ENCODE results near the gene ITPR2. TPM values are rescaled to one million over a fixed set of nuclear protein-coding genes. Genes with fewer than 3 reads are reported as not detected.
"Not testable (repeated sequence)": the region's sequence is repeated elsewhere in the genome, so short reads cannot be mapped to it uniquely, and the experiment has no call there.

Gene ITPR2
- polyA plus RNA-seq, 10 donors: 3.3 to 5.7 (median 4.1) TPM

DNA sequence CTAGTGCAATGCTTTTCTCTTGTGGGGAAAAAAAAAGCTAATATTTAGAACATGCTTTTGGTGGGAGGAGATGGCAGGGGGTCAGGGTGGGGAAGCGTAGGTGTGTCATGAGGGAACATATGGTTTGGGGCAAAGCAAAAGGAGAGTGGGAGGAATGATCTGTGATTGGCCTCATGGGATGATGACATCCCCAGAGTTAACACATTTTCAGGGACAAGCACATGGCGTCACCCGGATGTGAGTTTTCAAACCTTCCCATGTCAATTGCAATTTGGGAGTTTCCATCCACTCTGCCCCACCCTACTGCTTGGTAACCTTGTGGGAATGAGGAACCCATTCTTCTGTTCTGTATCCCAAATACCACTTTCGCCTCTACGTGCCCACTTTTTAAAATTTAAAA is 473.4 kb downstream of the ITPR2 start:
- DNase-seq: no peak

- DNase-seq: no peak
Observed at GRCh38 chr12:26358651-26359050, 474.3 kb downstream of the ITPR2 start.

DNA sequence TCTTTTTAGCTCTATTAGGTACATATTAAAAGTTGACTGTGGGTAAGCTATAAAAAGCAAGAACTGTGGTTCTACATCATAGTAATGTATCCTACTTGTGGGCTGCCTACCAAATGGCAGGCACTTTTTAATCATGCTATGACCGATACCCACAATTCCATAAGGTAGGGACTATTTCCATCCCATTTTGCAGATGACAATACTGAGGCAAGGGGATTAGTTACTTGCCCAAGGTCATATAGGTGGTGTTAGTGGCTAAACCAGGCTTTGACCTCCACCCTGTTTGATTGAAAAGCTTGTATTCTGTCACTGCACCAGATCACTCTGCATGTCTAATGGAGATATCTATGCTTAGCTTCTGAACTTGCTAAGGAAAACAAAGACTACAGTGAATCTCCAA is 485.7 kb downstream of the ITPR2 start:
- DNase-seq: no peak

DNA sequence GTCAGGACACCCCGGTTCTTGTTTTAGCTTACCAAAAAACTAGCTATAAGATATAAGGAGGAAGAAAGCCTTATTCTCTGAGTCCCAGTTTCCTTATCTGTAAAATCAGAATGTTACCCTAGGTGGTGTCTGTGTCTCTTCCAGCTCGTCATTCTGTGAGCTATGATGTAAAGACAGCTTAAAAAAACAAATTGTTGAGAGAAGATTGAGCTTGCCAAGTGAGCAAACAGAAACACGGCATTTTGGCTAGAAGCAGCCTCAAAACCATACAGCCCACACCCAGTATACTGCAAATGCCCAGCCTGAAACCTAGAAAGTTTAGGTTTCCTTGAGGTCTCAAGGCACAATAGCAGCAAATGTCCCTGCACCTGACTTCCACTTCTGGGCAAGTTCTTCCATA is 486.3 kb downstream of the ITPR2 start:
- DNase-seq: no peak

DNA sequence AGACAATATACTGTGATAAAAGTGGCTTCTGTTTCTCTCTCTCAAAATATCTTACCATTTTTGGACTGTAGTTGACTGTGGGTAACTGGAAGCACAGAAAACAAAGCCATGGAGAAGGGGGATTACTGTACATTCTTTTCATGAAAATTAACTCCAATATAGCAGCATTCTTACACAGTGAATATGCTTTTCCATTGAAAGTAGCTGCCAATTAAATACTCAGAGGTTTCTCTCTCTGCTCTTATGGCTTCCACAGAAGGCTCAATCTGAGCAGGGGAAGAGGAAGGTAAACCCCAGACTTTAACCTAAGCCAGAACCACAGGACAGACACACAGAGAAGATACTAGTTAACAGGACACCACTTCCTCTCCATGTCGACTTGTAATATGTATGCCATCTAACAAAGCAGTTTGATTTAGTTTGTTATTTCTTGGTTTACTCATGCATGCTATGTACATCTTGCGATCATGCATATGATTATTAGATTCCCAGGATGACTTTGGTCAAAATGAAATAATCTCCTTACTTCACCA is 487.5 kb downstream of the ITPR2 start:
- peak in 1 of 3 donors; percentile 17 for DNase-seq

DNA sequence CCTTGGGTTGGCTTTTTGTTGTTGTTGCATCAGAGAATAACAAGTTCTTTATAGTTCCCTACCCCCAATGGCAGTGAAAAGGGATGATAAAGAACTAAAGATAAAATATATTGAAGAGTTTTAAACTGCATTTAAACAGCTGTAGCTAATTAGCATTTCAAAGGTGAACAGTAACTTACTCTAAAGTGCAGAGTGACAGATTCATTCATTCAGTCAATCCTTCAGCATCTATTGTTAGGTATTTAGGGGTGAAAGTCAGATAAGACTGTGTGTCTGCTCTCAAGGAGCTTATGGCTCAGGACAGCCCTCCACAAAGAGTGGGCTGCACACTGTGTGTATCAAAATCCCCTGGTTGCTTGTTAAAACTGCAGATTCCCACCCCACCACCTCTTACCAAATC is 491.5 kb downstream of the ITPR2 start:
- DNase-seq: no peak

DNA sequence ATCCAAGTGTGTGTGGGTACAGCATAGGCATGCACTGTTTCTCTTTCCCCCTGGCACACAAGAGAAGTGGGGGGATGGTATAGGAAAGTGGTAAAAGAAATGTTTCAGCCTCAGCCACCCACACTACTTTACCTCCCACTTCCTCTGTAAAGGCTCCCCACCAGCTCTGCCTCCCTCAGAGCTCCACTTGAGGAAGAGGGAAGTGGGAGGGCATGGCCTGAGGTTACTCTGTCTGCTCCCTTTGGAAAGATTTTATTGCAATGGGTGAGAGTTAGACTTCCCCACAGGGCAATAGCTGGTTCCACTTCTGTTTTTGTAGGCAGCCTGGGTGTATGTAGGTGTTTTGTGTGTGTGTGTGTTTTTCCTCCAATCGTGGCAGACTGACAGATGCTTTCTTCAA is 492.3 kb downstream of the ITPR2 start:
- DNase-seq: peak in 1 of 3 donors; percentile 32

DNA sequence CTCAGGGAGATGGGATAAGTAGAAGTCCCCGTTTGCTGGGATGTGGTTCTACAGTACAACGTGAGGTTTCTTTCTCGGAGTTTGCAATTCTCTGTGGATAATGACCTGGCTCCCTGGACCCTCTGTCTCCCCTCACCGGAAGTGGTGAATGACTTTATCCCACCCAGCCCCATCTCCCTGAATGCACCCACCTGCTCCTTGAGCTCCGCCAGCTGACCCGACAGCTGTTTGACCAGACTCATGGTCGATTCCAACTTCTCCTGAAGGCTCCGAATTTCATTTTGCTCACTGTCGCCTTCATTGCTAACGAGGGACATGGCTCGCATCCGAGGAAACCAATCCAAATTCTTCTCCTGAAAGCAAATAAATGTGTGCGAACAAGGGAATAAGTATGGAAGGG is 493.0 kb downstream of the ITPR2 start:
- no peak for DNase-seq

DNA sequence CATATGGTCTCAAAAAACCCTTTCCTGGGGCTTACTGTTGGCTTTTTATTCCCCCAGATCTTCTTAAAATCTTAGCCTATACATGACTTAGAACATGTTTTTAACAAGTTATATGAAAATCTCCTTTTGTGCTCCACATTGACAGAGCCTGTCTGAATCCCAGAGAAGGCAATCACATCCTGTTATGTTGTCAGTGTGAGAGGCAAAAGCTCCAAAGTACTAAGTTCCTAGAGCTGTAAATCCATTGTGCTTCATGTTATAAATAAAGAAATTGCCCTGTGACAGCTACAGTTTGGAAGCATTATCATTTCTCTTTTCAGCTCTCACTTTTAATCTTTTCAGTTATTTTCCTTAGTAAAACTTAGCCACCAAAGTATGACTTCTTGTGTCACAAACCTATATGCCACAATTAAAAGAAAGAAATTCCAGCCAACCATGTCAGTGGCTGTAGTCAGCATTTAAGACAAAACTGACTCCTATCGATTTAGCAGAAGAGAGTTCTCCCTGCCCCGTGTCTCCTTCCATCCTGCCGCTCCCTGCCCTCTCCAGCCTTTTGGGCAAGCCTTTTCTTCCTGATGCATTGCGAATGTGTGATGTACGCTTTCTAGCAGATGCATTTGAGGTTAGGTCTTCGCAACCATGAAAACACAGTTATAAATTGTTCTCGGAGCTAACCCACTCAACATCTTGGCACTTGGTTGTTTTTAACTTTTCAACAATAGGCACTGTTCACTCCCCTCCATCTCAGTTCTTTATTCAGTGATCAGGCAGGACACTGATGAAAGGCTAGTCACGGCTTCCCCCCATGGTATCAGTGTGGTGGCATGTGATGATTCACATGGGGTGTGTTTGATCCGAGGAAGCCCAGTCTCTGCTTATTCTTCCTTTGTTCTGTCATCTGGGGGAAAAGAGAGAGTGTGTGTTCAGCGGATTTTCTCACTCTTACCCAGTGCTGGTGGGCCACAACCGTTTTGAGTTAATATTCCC is 494.1 kb downstream of the ITPR2 start:
- no peak for DNase-seq

DNA sequence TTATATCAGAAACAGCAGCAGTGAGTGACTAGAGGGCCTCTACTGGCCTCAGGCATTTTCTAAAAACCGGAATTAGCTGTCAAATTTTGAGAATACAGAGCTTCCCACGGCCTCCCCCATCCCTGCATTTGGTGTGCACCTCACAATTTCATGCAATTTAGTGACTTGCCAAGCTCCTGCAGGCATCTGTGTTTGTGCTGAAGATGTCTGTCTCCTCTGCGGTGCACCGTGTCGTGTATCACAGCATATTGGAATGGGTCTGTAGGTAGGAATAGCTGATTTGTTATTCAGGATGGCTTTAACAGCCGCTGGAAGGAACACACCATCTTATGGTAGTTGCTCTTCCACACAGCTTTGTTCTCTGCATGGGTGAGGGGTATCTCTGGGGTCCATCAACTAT is 497.3 kb downstream of the ITPR2 start:
- no peak for DNase-seq

DNA sequence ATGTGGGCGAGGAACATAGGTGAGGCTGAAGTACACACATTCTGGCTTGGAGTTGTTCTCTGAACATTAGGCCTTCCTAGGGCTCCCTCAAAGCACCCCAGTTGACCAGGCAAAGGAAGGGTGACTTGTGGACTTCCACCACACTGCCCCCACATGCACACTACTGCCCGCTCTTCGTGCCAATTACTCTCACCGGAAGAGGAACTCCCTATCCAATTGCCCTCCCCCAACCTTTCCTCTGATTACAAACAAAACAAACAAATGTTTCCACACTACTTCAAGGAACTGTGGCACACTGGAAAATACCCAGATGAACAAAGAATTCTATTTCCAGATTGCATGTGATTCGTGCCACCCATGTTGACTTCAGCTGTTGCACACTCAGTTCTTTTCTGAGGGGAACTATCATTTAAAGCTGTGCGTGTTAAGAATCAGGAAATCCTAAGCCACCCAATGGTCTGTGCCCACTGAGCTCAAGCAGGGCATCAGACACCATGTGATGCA is 498.3 kb downstream of the ITPR2 start:
- DNase-seq: peak in 1 of 3 donors; percentile 20

GRCh38 chr12:26331960-26332359 is 501.0 kb downstream of the ITPR2 start:
- no peak for DNase-seq

GRCh38 chr12:26331136-26331535 is 501.9 kb downstream of the ITPR2 start:
- DNase-seq: no peak

- DNase-seq: no peak
Observed at GRCh38 chr12:26327975-26328644, 504.9 kb downstream of the ITPR2 start.

- no peak for DNase-seq
Observed at GRCh38 chr12:26323673-26324072, 509.3 kb downstream of the ITPR2 start.

- DNase-seq: peak; percentile 70 to 87 (median 83)
Observed at GRCh38 chr12:26319511-26319910, 513.5 kb downstream of the ITPR2 start.

DNA sequence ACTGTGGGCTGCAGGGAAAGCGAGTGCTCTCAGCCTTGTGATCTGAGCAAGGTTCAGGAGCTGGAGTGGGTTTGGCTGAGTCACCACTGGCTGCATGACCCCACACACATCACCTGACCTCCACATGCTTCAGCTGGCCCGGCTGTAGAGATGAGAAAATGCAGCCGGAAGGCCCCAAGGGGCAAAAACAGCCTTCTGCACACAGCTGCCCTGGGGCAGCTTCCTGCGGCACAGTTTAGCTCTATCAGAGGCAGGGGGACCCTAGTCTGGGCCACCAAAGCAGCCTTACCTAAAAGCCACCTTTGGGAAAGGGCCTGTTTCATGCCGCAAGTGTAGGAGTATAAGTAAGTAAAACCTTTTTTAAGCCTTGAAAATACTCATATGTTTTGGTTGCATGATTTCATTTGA is 514.3 kb downstream of the ITPR2 start:
- peak in 2 of 3 donors; percentile 38 to 63 for DNase-seq

- DNase-seq: no peak
Observed at GRCh38 chr12:26317942-26318575, 514.9 kb downstream of the ITPR2 start.

- not testable (repeated sequence) for DNase-seq
Observed at GRCh38 chr12:26314103-26314502, 518.9 kb downstream of the ITPR2 start.

DNA sequence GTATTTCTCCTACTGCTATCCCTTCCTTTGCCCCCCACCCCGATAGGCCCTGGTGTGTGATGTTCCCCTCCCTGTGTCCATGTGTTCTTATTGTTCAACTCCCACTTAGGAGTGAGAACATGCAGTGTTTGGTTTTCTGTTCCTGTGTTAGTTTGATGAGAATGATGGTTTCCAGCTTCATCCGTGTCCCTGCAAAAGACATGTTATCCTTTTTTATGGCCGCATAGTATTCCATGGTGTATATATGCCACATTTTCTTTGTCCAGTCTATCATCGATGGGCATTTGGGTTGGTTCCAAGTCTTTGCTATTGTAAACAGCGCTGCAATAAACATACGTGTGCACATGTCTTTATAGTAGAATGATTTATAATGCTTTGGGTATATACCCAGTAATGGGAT is 522.5 kb downstream of the ITPR2 start:
- DNase-seq: not testable (repeated sequence)

- no peak for DNase-seq
Observed at GRCh38 chr12:26309634-26310033, 523.4 kb downstream of the ITPR2 start.

GRCh38 chr12:26304273-26304672 is 528.7 kb downstream of the ITPR2 start:
- DNase-seq: no peak

Data from muscle of back (tissue), 11 donors.